Thoracic aorta (tissue), 2 donors: Measurements from ENCODE around the gene MANSC1. TPM values are rescaled to one million over a fixed set of nuclear protein-coding genes. Genes with fewer than 3 reads are reported as not detected.
A peak's percentile ranks its signal among the peaks of the same experiment; 100 is the strongest.
"Not testable (repeated sequence)": the region's sequence is repeated elsewhere in the genome, so short reads cannot be mapped to it uniquely, and the experiment has no call there.

Experiments
- ATAC-seq: fragments of 150-250 bp; one replicate; pipeline ENCODE4 v1.8.0; 2017; ENCODE audit warnings: low read depth; ENCODE audit not compliant: insufficient number of reproducible peaks, low FRiP score
- DNase-seq: peaks from one replicate; pipeline ENCODE4 v3.0.0-alpha.2; 2020; ENCODE audit warnings: low spot score
- H3K27ac ChIP-seq, 2 donors: fragments of 200-600 bp; sonication (generic); 1 replicate in 1 of 2; 2 replicates in 1 of 2; pipeline ENCODE4 v1.5.1; 2016; ENCODE audit warnings: mild to moderate bottlenecking in 2 of 2, moderate library complexity in 2 of 2
- H3K27me3 ChIP-seq: fragments of 200-600 bp; sonication (generic); replicated peaks from 2 replicates; pipeline ENCODE4 v1.6.0; 2016; ENCODE audit warnings: mild to moderate bottlenecking; ENCODE audit not compliant: insufficient read depth
- H3K36me3 ChIP-seq: fragments of 200-600 bp; sonication (generic); one replicate; pipeline ENCODE4 v1.5.1; 2016
- H3K4me1 ChIP-seq, 2 donors: fragments of 200-600 bp; sonication (generic); 1 replicate in 1 of 2; 2 replicates in 1 of 2; pipeline versions ENCODE4 v1.5.1 to v1.6.0; 2016; ENCODE audit warnings: low read depth in 2 of 2, mild to moderate bottlenecking in 1 of 2; ENCODE audit not compliant: control insufficient read depth in 1 of 2
- H3K4me3 ChIP-seq: fragments of 200-600 bp; sonication (generic); 2 replicates; pipeline ENCODE4 v1.5.1; 2016; ENCODE audit warnings: mild to moderate bottlenecking
- H3K9me3 ChIP-seq: fragments of 200-600 bp; sonication (generic); 2 replicates; pipeline ENCODE4 v1.5.1; 2016
- CTCF ChIP-seq: fragments of 200-600 bp; sonication (generic); IDR thresholded peaks from one replicate; pipeline ENCODE4 v1.5.1; 2019; ENCODE audit warnings: antibody characterized with exemption
- total RNA-seq, 2 donors: library from RNA; depleted of rRNA; stranded (reverse); fragments of >200 nt; gene quantifications; one replicate each; pipeline versions ENCODE4 v1.1.0 to v1.2.3, GENCODE V29; 2016

MANSC1 gene
- total RNA-seq, 2 donors from 2014 or later: 36.6 to 38.1 TPM

GRCh38 chr12:12323591-12323990 is 26.5 kb downstream of the MANSC1 start:
- Histone ChIP-seq H3K36me3 (no peaks in the 10 kb centered on the region), H3K27me3 (no peaks in the 10 kb centered on the region), H3K27ac (no peak overlapping the region), H3K4me1 (peaks cover 2 to 20% of the 10 kb centered on the region in 2 donors), H3K4me3 (no peak overlapping the region), H3K9me3 (no peaks in the 10 kb centered on the region)
- ATAC-seq (no peak), DNase-seq (no peak)
- no peak for TF ChIP-seq CTCF

GRCh38 chr12:12323118-12323517 is 26.9 kb downstream of the MANSC1 start:
- no peak for ATAC-seq
- no peak for TF ChIP-seq CTCF
- Histone ChIP-seq H3K27me3 (no peaks in the 10 kb centered on the region), H3K27ac (no peak overlapping the region), H3K9me3 (no peaks in the 10 kb centered on the region), H3K4me1 (peaks cover 2 to 20% of the 10 kb centered on the region in 2 donors), H3K36me3 (no peaks in the 10 kb centered on the region), H3K4me3 (no peak overlapping the region)
- DNase-seq: no peak

GRCh38 chr12:12319451-12320183 is 30.4 kb downstream of the MANSC1 start:
- TF ChIP-seq CTCF: no peak
- Histone ChIP-seq H3K36me3 (no peaks in the 10 kb centered on the region), H3K4me1 (peaks cover 0 to 16% of the 10 kb centered on the region in 2 donors), H3K27me3 (no peaks in the 10 kb centered on the region), H3K27ac (peak overlapping the region; percentile 8 to 10), H3K4me3 (peak overlapping the region; percentile 59), H3K9me3 (no peaks in the 10 kb centered on the region)
- no peak for DNase-seq
- ATAC-seq: no peak

- DNase-seq (no peak), ATAC-seq (no peak)
- Histone ChIP-seq H3K9me3 (no peaks in the 10 kb centered on the region), H3K27ac (no peak overlapping the region), H3K27me3 (no peaks in the 10 kb centered on the region), H3K4me1 (peaks cover 0 to 14% of the 10 kb centered on the region in 2 donors), H3K36me3 (no peaks in the 10 kb centered on the region), H3K4me3 (no peak overlapping the region)
- no peak for TF ChIP-seq CTCF
Observed at GRCh38 chr12:12315838-12316237, 34.2 kb downstream of the MANSC1 start.

DNA sequence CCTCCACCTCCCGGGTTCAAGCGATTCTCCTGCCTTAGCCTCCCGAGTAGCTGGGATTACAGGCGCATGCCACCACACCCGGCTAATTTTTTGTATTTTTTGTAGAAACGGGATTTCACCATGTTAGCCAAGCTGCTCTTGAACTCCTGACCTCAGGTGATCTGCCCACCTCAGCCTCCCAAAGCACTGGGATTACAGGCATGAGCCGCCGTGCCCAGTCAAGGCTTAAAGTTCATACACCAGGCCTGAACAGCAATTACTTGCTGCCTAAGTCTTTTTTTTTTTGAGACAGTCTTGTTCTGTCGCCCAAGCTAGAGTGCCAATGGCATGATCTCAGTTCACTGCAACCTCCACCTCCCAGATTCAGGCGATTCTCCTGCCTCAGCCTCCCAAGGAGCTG is 39.3 kb downstream of the MANSC1 start:
- H3K36me3 ChIP-seq, H3K27ac ChIP-seq, DNase-seq, H3K4me1 ChIP-seq, H3K27me3 ChIP-seq, H3K4me3 ChIP-seq, H3K9me3 ChIP-seq, ATAC-seq: not testable (repeated sequence)
